ENCODE results near the gene COL16A1. TPM values are rescaled to one million over a fixed set of nuclear protein-coding genes. Genes with fewer than 3 reads are reported as not detected.

COL16A1 gene
- total and polyA plus RNA-seq, 2 of the 13 experiments (the other 11 are each of a cell fraction or from before 2014, with no cell fraction given): 4.3 to 12.2 TPM

- H2AFZ ChIP-seq (ENCODE audit: low read length): no peak overlapping the region
- H4K20me1 ChIP-seq (ENCODE audit: insufficient read depth, low read length): no peaks in the 10 kb centered on the region
- no peak overlapping the region for H3K9ac ChIP-seq (ENCODE audit: insufficient read depth, low read depth, low read length)
- peaks cover 11 to 76% of the 10 kb centered on the region in 2 experiments for H3K27me3 ChIP-seq (ENCODE audit: control insufficient read depth in 1 of 2, insufficient read depth in 2 of 2, low read length in 2 of 2)
- no peaks in the 10 kb centered on the region for H3K36me3 ChIP-seq (replicated peaks in 1 of 2; ENCODE audit: control insufficient read depth in 1 of 2, insufficient read depth in 2 of 2, low read length in 2 of 2)
- H3K9me3 ChIP-seq (ENCODE audit: low read length): no peaks in the 10 kb centered on the region
- ChIA-PET CTCF (ENCODE audit: low intra/inter-chr PET ratio, low total read pairs) (no interaction called here), POLR2A (no interaction called here)
- H3K4me3 ChIP-seq (replicated peaks in 1 of 3; ENCODE audit: insufficient read depth in 1 of 3, low read depth in 2 of 3, low read length in 3 of 3): no peak overlapping the region
- FAIRE-seq (no peak), DNase-seq (ENCODE audit: low spot score) (no peak), ATAC-seq (peak; percentile 69)
- 45% methylated on average over 10 of the region's 18 CpGs for WGBS (ENCODE audit: low lambda C conversion rate)
- in situ Hi-C loops (cut with HindIII; ENCODE audit: extremely low pct_ligation_motif_present, low pct_unique_long_range_greater_than_20kb): no loop called here
- no peak overlapping the region for H3K27ac ChIP-seq (ENCODE audit: extremely low read length, insufficient read depth, low read length)
- H3K4me2 ChIP-seq (ENCODE audit: low read depth, low read length): no peak overlapping the region
- peaks cover 9% of the 10 kb centered on the region; the same call in 1 of the 2 replicates for H3K4me1 ChIP-seq (ENCODE audit: insufficient read depth, low read length)
- no peak for TF ChIP-seq ZFX (CRISPR knock-in tag; IDR thresholded peaks at IDR 0.05; ENCODE audit: low read depth)
- no peak for TF ChIP-seq ZNF678 (CRISPR knock-in tag; IDR thresholded peaks at IDR 0.05)
- no peak for TF ChIP-seq CBX5 (CRISPR knock-in tag; IDR thresholded peaks at IDR 0.05; ENCODE audit: borderline replicate concordance)
- TF ChIP-seq ZNF446 (CRISPR knock-in tag; IDR thresholded peaks at IDR 0.05): no peak
- TF ChIP-seq CAMTA2 (CRISPR knock-in tag; IDR thresholded peaks at IDR 0.05; ENCODE audit: borderline replicate concordance): no peak
- no peak for TF ChIP-seq BORCS8-MEF2B (CRISPR knock-in tag; IDR thresholded peaks at IDR 0.05)
- TF ChIP-seq POLR2AphosphoS5 (IDR thresholded peaks at IDR 0.05; ENCODE audit: low read depth, low read length): no peak
- TF ChIP-seq BRD4 (CRISPR knock-in tag; IDR thresholded peaks at IDR 0.05): no peak
- TF ChIP-seq, protein P1, sequence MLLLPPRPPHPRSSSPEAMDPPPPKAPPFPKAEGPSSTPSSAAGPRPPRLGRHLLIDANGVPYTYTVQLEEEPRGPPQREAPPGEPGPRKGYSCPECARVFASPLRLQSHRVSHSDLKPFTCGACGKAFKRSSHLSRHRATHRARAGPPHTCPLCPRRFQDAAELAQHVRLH (CRISPR knock-in tag; IDR thresholded peaks at IDR 0.05; ENCODE audit: borderline replicate concordance, low read depth): no peak
- no peak for TF ChIP-seq ZMYM3 (CRISPR knock-in tag; IDR thresholded peaks at IDR 0.05)
- intact Hi-C loops (cut with micrococcal nuclease; ENCODE audit: unreplicated experiment): no loop called here
- H3K79me2 ChIP-seq (ENCODE audit: insufficient read depth, low read length): no peaks in the 10 kb centered on the region
- BruUV-seq (replicated peaks): no TSS peak
These were observed 29.0 kb upstream of the COL16A1 start for GRCh38 chr1:31732751-31733289.

GRCh38 chr1:31732343-31732742 is 28.5 kb upstream of the COL16A1 start:
- ChIA-PET POLR2A (no interaction called here), CTCF (ENCODE audit: low intra/inter-chr PET ratio, low total read pairs) (no interaction called here)
- Histone ChIP-seq H2AFZ (ENCODE audit: low read length) (no peak overlapping the region), H3K9ac (ENCODE audit: insufficient read depth, low read depth, low read length) (no peak overlapping the region), H4K20me1 (ENCODE audit: insufficient read depth, low read length) (no peaks in the 10 kb centered on the region), H3K27me3 (ENCODE audit: control insufficient read depth in 1 of 2, insufficient read depth in 2 of 2, low read length in 2 of 2) (peaks cover 11 to 72% of the 10 kb centered on the region in 2 experiments), H3K36me3 (replicated peaks in 1 of 2; ENCODE audit: control insufficient read depth in 1 of 2, insufficient read depth in 2 of 2, low read length in 2 of 2) (no peaks in the 10 kb centered on the region), H3K4me1 (ENCODE audit: insufficient read depth, low read length) (peaks cover 9% of the 10 kb centered on the region; the same call in 1 of the 2 replicates), H3K9me3 (ENCODE audit: low read length) (no peaks in the 10 kb centered on the region), H3K27ac (ENCODE audit: extremely low read length, insufficient read depth, low read length) (no peak overlapping the region), H3K4me2 (ENCODE audit: low read depth, low read length) (no peak overlapping the region), H3K4me3 (replicated peaks in 1 of 3; ENCODE audit: insufficient read depth in 1 of 3, low read depth in 2 of 3, low read length in 3 of 3) (no peak overlapping the region), H3K79me2 (ENCODE audit: insufficient read depth, low read length) (no peaks in the 10 kb centered on the region)
- intact Hi-C loops (cut with micrococcal nuclease; ENCODE audit: unreplicated experiment) (no loop called here), in situ Hi-C loops (cut with HindIII; ENCODE audit: extremely low pct_ligation_motif_present, low pct_unique_long_range_greater_than_20kb) (no loop called here)
- BruUV-seq (replicated peaks): no TSS peak
- no peak for DNase-seq (ENCODE audit: low spot score)
- WGBS (ENCODE audit: low lambda C conversion rate): 6% methylated on average over 5 of the region's 6 CpGs
- FAIRE-seq: no peak
- ATAC-seq: no peak
- no peak for TF ChIP-seq TBP (CRISPR knock-in tag; IDR thresholded peaks at IDR 0.05)
- no peak for TF ChIP-seq PCBP1 (IDR thresholded peaks at IDR 0.05; ENCODE audit: borderline replicate concordance, low read depth, low read length)
- TF ChIP-seq ATM (IDR thresholded peaks at IDR 0.05; ENCODE audit: borderline replicate concordance): no peak
- TF ChIP-seq GATA4 (IDR thresholded peaks at IDR 0.05; ENCODE audit: borderline replicate concordance, low read depth): no peak
- TF ChIP-seq, protein P2, sequence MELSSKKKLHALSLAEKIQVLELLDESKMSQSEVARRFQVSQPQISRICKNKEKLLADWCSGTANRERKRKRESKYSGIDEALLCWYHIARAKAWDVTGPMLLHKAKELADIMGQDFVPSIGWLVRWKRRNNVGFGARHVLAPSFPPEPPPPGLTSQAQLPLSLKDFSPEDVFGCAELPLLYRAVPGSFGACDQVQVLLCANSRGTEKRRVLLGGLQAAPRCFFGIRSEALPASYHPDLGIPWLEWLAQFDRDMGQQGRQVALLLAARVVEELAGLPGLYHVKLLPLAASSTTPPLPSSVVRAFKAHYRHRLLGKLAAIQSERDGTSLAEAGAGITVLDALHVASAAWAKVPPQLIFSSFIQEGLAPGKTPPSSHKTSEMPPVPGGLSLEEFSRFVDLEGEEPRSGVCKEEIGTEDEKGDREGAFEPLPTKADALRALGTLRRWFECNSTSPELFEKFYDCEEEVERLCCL (CRISPR knock-in tag; IDR thresholded peaks at IDR 0.05; ENCODE audit: borderline replicate concordance): no peak
- no peak for TF ChIP-seq ZBTB7B (CRISPR knock-in tag; IDR thresholded peaks at IDR 0.05)
- no peak for TF ChIP-seq PTBP1 (IDR thresholded peaks at IDR 0.05; ENCODE audit: low read depth, low read length, poor library complexity, severe bottlenecking)
- no peak for TF ChIP-seq GZF1 (CRISPR knock-in tag; IDR thresholded peaks at IDR 0.05)
